H1 (cell line): ENCODE results near the gene PAX5. TPM values are rescaled to one million over a fixed set of nuclear protein-coding genes. Genes with fewer than 3 reads are reported as not detected.

Experiments used
- CTCF ChIA-PET: fragments of 300-600 bp; sonication (Branson Sonifier 250); formaldehyde crosslinking; loops from one replicate; lab custom pipeline; 2021; ENCODE audit not compliant: partially characterized antibody; lab: Charles Lee
- POLR2A ChIA-PET: fragments of 300-600 bp; sonication (Branson Sonifier 250); formaldehyde crosslinking; loops from one replicate; lab custom pipeline; 2021; ENCODE audit warnings: inconsistent platforms; ENCODE audit not compliant: partially characterized antibody; lab: Charles Lee
- DNase-seq, 2 experiments: peaks; one replicate each; pipeline versions ENCODE4 v3.0.0 to v3.0.0-alpha.2; 2010 to 2022; ENCODE audit warnings: low spot score in 2 of 2, low read depth in 1 of 2, mixed read lengths in 1 of 2
- FAIRE-seq: peaks from 2 replicates; lab custom pipeline; 2011; peaks lifted over from hg19 to GRCh38; lab: Jason Lieb, UNC
- H2AFZ ChIP-seq: 2 replicates; pipeline ENCODE4 v1.8.1; 2012; ENCODE audit warnings: low read length, inconsistent platforms
- H2AK5ac ChIP-seq: 2 replicates; pipeline ENCODE4 v1.6.1; 2013; ENCODE audit warnings: low read depth, low read length
- H2BK120ac ChIP-seq: replicated peaks from 2 replicates; pipeline ENCODE3; 2013; ENCODE audit warnings: low read depth, low read length, inconsistent platforms
- H2BK12ac ChIP-seq: 2 replicates; pipeline ENCODE4 v1.6.1; 2013; ENCODE audit warnings: low read depth, low read length
- H2BK15ac ChIP-seq: 2 replicates; pipeline ENCODE4 v1.6.1; 2013; ENCODE audit warnings: low read length
- H2BK20ac ChIP-seq: 2 replicates; pipeline ENCODE4 v1.6.1; 2013; ENCODE audit warnings: low read length
- H2BK5ac ChIP-seq: 2 replicates; pipeline ENCODE4 v1.6.1; 2013; ENCODE audit warnings: low read depth, low read length
- H3K14ac ChIP-seq: 2 replicates; pipeline ENCODE4 v1.6.1; 2013; ENCODE audit warnings: inconsistent platforms; ENCODE audit not compliant: insufficient read length
- H3K18ac ChIP-seq: 2 replicates; pipeline ENCODE4 v1.6.1; 2013; ENCODE audit warnings: low read length; ENCODE audit errors: extremely low read depth
- H3K23ac ChIP-seq: 2 replicates; pipeline ENCODE4 v1.6.1; 2013; ENCODE audit warnings: inconsistent platforms; ENCODE audit not compliant: insufficient read length
- H3K23me2 ChIP-seq: 2 replicates; pipeline ENCODE4 v1.6.1; 2013; ENCODE audit warnings: low read depth, low read length
- H3K27ac ChIP-seq: 2 replicates; pipeline ENCODE4 v1.6.1; 2011; ENCODE audit warnings: low read depth, low read length, inconsistent platforms
- H3K27me3 ChIP-seq, 4 experiments: replicated peaks in 1 of 4; 1 replicate in 1 of 4; 2 replicates in 3 of 4; pipeline versions ENCODE4 v1.6.1 to v1.8.1; 2011 to 2013; ENCODE audit warnings: low read length in 3 of 4, mild to moderate bottlenecking in 3 of 4, inconsistent platforms in 2 of 4, mixed read lengths in 2 of 4, moderate library complexity in 1 of 4; ENCODE audit not compliant: control insufficient read depth in 3 of 4, insufficient read depth in 3 of 4; ENCODE audit errors: extremely low read depth in 1 of 4
- H3K36me3 ChIP-seq, 4 experiments: 2 replicates each; pipeline versions ENCODE4 v1.6.1 to v1.8.1; 2011 to 2013; ENCODE audit warnings: mild to moderate bottlenecking in 4 of 4, low read length in 3 of 4, moderate library complexity in 2 of 4, control low read depth in 1 of 4, inconsistent platforms in 1 of 4; ENCODE audit not compliant: insufficient read depth in 4 of 4, control insufficient read depth in 2 of 4
- H3K4ac ChIP-seq: replicated peaks from 2 replicates; pipeline ENCODE3; 2013; ENCODE audit warnings: low read length, low read depth, mixed read lengths, inconsistent platforms; ENCODE audit not compliant: insufficient read length
- H3K4me1 ChIP-seq, 4 experiments: replicated peaks in 1 of 4; 1 replicate in 1 of 4; 2 replicates in 3 of 4; pipeline versions ENCODE4 v1.6.1 to v1.8.1; 2011 to 2013; ENCODE audit warnings: low read length in 3 of 4, inconsistent platforms in 2 of 4, mixed read lengths in 1 of 4; ENCODE audit not compliant: insufficient read depth in 4 of 4, control insufficient read depth in 3 of 4
- H3K4me2 ChIP-seq, 2 experiments: 2 replicates each; pipeline versions ENCODE4 v1.6.1 to v1.8.1; 2011 to 2013; ENCODE audit warnings: low read depth in 2 of 2, low read length in 2 of 2, control low read depth in 1 of 2, inconsistent platforms in 1 of 2, mild to moderate bottlenecking in 1 of 2; ENCODE audit not compliant: insufficient read depth in 1 of 2
- H3K4me3 ChIP-seq, 4 experiments: fragments of 200-600, 300-600 bp in 1 of 4; sonication (generic), shearing (Covaris generic), sonication (Bioruptor Twin) in 1 of 4; 2 replicates each; pipeline versions ENCODE4 v1.5.1 to v1.8.1; 2011 to 2016; ENCODE audit warnings: low read length in 4 of 4, low read depth in 3 of 4, control low read depth in 2 of 4, inconsistent platforms in 2 of 4, mild to moderate bottlenecking in 2 of 4, mixed read lengths in 1 of 4, moderate library complexity in 1 of 4; ENCODE audit not compliant: insufficient read depth in 2 of 4; ENCODE audit errors: extremely low read depth in 1 of 4
- H3K56ac ChIP-seq: replicated peaks from 2 replicates; pipeline ENCODE3; 2013; ENCODE audit warnings: low read depth, mild to moderate bottlenecking, mixed read lengths, low read length, inconsistent platforms; ENCODE audit not compliant: insufficient read length
- H3K79me1 ChIP-seq: 2 replicates; pipeline ENCODE4 v1.6.1; 2013; ENCODE audit warnings: low read depth, low read length, control low read depth
- H3K79me2 ChIP-seq, 2 experiments: 2 replicates each; pipeline versions ENCODE4 v1.6.1 to v1.8.1; 2012 to 2013; ENCODE audit warnings: low read length in 2 of 2, mild to moderate bottlenecking in 2 of 2, inconsistent platforms in 1 of 2; ENCODE audit not compliant: insufficient read depth in 2 of 2, control insufficient read depth in 1 of 2
- H3K9ac ChIP-seq, 4 experiments: replicated peaks in 1 of 4; 1 replicate in 1 of 4; 2 replicates in 3 of 4; pipeline versions ENCODE4 v1.6.1 to v1.8.1; 2011 to 2013; ENCODE audit warnings: low read depth in 3 of 4, low read length in 3 of 4, control low read depth in 2 of 4, mild to moderate bottlenecking in 2 of 4, moderate library complexity in 2 of 4, inconsistent platforms in 1 of 4; ENCODE audit errors: extremely low read depth in 1 of 4
- H3K9me3 ChIP-seq, 2 experiments: 2 replicates each; pipeline versions ENCODE4 v1.6.1 to v1.8.1; 2012 to 2013; ENCODE audit warnings: mild to moderate bottlenecking in 2 of 2, moderate library complexity in 2 of 2, control low read depth in 1 of 2, inconsistent platforms in 1 of 2, low read depth in 1 of 2, low read length in 1 of 2, mixed read lengths in 1 of 2; ENCODE audit not compliant: insufficient read depth in 2 of 2
- H4K20me1 ChIP-seq, 2 experiments: replicated peaks in 1 of 2; 2 replicates each; pipeline versions ENCODE3 to v1.8.1; 2011 to 2013; ENCODE audit warnings: inconsistent platforms in 2 of 2, low read length in 2 of 2, mild to moderate bottlenecking in 1 of 2; ENCODE audit not compliant: insufficient read depth in 2 of 2, control insufficient read depth in 1 of 2
- H4K5ac ChIP-seq: 2 replicates; pipeline ENCODE4 v1.6.1; 2013; ENCODE audit warnings: low read length, low read depth, mixed read lengths, inconsistent platforms; ENCODE audit not compliant: insufficient read length
- H4K8ac ChIP-seq: 2 replicates; pipeline ENCODE4 v1.8.0; 2013; ENCODE audit warnings: mild to moderate bottlenecking, moderate library complexity, low read length, inconsistent platforms; ENCODE audit not compliant: insufficient read depth; ENCODE audit errors: extremely low read depth
- H4K91ac ChIP-seq: replicated peaks from 2 replicates; pipeline ENCODE3; 2013; ENCODE audit warnings: low read length, mixed read lengths, inconsistent platforms; ENCODE audit not compliant: insufficient read length
- MAX ChIP-seq: IDR thresholded peaks from 2 replicates; pipeline ENCODE4 v1.6.1; 2012; ENCODE audit warnings: inconsistent platforms
- WGBS, 2 experiments: shearing (Covaris generic) in 1 of 2; methylation state at CpG; one replicate each; pipeline versions ENCODE4 v1.1.6 to v1.1.7; 2013 to 2015; ENCODE audit warnings: low lambda C conversion rate in 2 of 2, mixed read lengths in 2 of 2, inconsistent platforms in 1 of 2, low coverage in 1 of 2, missing lambda C conversion rate in 1 of 2; ENCODE audit not compliant: insufficient replicate concordance in 2 of 2, insufficient coverage in 1 of 2, insufficient read length in 1 of 2; ENCODE audit errors: extremely low coverage in 1 of 2, missing lambda C conversion rate in 1 of 2; 5-methylcytosine and 5-hydroxymethylcytosine counted together
- polyA plus RNA-seq, 7 experiments: library from polyadenylated mRNA; depleted of rRNA in 3 of 7; stranded (reverse) in 5 of 7; unstranded in 2 of 7; fragments of >200 nt in 5 of 7; fragments of 200-250 nt in 2 of 7; gene quantifications; 1 replicate in 5 of 7; 2 replicates in 1 of 7; 4 replicates in 1 of 7; pipeline versions ENCODE4 v1.2.1 to v1.2.3, GENCODE V29; 2011 to 2013; ENCODE audit warnings: missing spikeins in 2 of 7, mixed read lengths in 2 of 7
- total RNA-seq: library from RNA; stranded (reverse); fragmentation: NEBNext Ultra II Directional; extraction: Animal tissue kit (Norgen Biotek cat#: 25700); gene quantifications from 2 replicates; pipeline ENCODE4 v1.2.1, GENCODE V29; 2021

Gene PAX5
- total and polyA plus RNA-seq, 2 of the 8 experiments (the other 6 are each of a cell fraction or from before 2014, with no cell fraction given) = 0.29 to 0.43 TPM

GRCh38 chr9:36823934-36824333 lies 210.1 kb downstream of the PAX5 start:
- Histone ChIP-seq H3K27me3 (peaks cover 0 to 7% (median 6%) of the 10 kb centered on the region in 4 experiments; a peak in 6 of 7 replicates), H4K91ac (no peak overlapping the region), H3K4me2 (no peak overlapping the region), H3K27ac (no peak overlapping the region), H3K23ac (no peak overlapping the region), H3K4me3 (no peak overlapping the region), H2BK15ac (no peak overlapping the region), H2BK5ac (no peak overlapping the region), H3K56ac (no peak overlapping the region), H3K79me1 (no peaks in the 10 kb centered on the region), H3K23me2 (no peaks in the 10 kb centered on the region), H4K5ac (no peak overlapping the region), H3K9ac (no peak overlapping the region), H2BK120ac (no peak overlapping the region), H2BK12ac (no peak overlapping the region), H2AK5ac (no peak overlapping the region), H2BK20ac (no peak overlapping the region), H3K4me1 (peaks cover 0 to 18% (median 9%) of the 10 kb centered on the region in 4 experiments; a peak in 5 of 7 replicates), H3K9me3 (no peaks in the 10 kb centered on the region), H3K79me2 (no peaks in the 10 kb centered on the region), H2AFZ (no peak overlapping the region), H4K8ac (no peak overlapping the region), H3K36me3 (no peaks in the 10 kb centered on the region), H4K20me1 (peaks cover 0 to 1% of the 10 kb centered on the region in 2 experiments), H3K4ac (no peak overlapping the region), H3K14ac (no peak overlapping the region), H3K18ac (no peak overlapping the region)
- ChIA-PET CTCF (interaction anchor here (1.3 to 1.9 kb wide), 2 partner anchors 32 to 90 kb away, joined by 4 to 5 read pairs; no protein-coding TSS in a partner anchor), POLR2A (no interaction called here)
- no peak for FAIRE-seq
- 82% methylated on average over 5 of the region's 5 CpGs; no CpG with 5 or more reads in 1 of the 2 experiments for WGBS, 2 experiments
- TF ChIP-seq MAX = no peak
- DNase-seq = no peak
